COLO829 (cell line): ENCODE measurements around the gene NEGR1.

Experiments
- DNase-seq: peaks from one replicate; pipeline ENCODE4 v3.0.0; 2012; ENCODE audit warnings: low spot score

NEGR1 gene

DNA sequence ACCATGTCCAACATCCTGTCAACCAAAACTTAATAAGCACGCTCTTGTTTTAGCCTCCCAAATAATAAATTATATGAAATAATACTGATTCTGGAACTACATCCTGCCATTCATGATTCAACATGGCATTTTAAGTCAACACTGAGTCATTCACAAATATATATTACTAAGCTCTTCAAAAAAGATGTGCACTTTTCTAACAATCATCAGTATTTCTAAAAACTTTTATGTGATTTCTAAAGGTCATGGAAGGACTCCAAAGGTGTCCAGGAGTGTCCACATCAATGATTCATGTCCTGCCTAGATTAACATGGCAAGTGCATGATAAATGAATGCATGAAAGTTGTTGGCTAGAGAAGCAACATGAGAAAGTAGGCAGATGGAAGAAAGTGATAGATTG is 51.6 kb downstream of the NEGR1 start:
- peak; percentile 8 for DNase-seq

DNA sequence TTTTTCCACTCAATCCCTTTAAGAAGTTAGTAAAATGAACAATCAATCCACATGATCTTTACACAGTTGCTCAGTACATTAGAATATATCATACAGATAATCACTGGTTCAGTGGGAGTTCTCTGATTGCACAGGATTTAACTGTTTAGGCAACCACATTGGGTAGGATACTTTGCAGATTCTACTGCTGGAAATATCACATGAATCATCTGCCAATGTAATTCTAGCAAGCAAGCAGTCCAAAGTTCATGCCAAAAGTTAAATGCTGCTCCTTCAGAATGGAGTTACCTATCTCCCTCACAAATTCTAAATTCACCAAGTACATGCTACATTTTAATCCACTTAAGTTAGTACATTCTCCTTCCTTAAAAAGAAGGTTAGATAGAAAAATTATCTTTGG is 52.4 kb downstream of the NEGR1 start:
- no peak for DNase-seq

DNA sequence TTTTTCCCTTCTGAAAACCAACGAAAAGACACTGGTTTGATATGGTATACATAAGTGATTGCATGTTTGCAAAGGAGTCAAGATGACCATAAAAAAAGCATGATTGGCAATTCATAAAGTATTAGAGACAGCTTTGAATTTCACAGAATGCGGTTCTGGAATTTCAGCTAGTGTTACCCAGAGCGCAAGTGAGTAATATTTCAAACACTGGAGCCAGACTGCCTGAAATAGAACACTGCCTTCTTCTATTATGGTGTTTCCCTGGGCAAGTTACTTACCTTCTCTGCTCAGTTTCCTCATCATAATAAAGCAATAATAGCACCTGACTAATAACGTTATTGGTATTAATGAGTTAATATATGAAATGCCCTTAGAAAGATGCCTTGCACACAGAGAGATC is 54.7 kb downstream of the NEGR1 start:
- DNase-seq, result no peak

DNA sequence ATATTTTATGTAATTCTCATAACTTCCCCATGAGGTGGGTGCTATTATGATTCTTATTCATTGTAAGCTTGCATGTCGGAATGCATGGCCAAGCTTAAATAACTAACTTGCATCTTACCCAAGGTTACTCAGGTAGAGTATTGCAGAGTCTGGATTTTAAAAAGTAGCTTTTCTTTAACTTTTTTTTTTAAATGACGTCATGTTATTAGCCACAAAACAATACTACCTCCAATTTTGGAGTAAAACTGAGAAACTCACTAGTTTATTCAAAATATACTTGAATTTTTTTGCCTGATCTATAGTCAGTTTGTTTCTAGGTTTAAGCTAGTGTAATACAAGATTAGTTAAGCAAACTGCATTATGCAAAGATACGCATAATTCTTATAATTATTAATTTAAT is 57.8 kb downstream of the NEGR1 start:
- no peak for DNase-seq

DNA sequence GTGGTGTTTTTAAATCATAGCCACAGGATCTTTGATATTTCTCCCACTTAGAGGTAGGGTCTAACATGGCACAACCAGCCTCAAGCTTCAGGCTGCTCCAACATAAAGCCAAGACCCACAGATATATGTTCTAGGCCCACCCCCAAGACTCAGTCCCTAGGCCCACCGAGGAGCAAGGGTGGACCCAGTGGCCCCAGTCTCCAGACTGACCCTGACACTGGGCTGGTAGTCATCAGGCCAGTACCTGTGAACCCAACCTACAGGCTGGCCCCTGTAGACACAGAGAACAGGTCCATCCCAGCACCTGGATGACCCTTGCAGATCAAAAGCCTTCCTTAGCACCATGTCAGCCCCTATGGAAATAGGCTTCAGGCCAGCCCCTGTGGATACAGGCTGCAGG is 60.5 kb downstream of the NEGR1 start:
- no peak for DNase-seq

DNA sequence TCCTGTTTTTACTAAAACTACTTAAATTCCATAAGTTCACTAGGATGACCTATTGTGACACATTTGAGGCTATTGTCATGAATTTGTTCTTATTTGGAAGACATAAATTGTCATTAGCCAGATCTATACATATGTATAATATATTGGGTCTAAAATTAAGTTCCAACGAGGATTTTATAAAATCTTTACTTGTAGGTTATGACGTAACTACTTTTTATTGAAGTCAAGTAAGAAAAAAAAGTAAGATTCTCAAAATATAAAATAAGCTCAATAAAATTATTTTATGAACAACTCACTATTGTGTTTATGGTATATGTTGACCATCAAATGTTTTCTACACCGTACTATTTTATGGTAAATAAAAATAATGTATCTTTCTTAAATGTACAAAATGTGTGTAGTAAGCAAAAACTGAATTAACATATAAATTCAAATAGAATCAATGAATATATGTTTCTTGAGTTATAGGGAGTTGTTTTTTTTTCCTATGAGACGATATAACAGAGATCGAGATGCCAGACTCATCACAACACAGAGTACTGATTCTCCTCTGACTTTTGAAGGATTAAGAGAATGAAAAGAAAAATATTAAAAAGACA is 64.1 kb downstream of the NEGR1 start:
- no peak for DNase-seq

DNA sequence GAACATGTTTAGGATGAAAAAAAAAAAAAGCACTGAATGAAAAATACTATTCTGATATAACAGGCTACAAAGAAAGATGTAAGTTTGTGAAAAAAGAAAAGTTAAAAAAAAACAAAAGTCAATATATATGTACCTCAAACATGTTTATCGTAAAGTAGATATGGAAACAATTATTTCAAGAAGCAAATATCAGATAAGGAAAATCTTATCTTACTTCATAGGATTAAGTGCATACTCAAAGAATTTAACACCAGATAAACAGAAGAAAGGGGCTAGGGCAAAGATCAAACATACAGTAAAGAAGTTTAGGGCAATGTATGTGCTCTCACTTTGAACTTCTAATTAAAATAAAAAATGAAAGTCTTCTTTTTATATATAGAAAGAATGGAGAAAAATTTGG is 75.3 kb downstream of the NEGR1 start:
- DNase-seq, result no peak

DNA sequence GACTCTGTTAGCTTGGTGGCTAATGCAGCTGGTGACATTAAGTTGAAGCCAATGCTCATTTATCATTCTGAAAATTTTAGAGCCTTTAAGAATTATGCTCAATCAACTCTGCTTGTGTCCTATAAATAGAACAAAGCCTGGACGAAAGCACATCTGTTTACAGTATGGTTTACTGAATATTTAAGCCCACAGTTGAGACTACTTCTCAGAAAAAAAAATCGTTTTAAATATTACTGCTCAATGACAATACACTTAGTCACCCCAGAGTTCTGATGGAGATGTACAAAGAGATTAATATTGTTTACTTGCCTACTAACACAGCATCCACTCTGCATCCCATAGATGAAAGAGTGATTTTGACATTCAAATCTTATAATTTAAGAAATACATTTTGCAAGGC is 79.6 kb downstream of the NEGR1 start:
- DNase-seq, result no peak

DNA sequence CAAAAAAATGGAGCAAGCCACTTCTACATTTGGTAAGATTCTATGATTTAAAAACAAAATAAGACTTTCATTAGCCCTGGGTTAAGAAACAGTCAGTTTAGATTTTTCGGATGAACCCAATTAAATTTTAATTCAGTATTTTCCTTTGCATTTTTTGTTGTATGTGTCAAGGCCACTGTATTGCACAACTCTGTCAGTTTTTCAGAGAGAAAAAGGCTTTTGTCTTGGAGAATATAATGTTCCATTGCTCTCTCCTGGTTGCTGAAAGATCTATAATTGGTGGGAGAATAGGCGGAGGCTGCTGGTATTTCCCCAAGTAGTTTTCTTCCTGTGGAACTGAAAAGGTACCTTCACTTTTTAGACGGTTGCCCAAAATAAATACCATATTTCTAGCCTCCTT is 84.6 kb downstream of the NEGR1 start:
- DNase-seq, result no peak

DNA sequence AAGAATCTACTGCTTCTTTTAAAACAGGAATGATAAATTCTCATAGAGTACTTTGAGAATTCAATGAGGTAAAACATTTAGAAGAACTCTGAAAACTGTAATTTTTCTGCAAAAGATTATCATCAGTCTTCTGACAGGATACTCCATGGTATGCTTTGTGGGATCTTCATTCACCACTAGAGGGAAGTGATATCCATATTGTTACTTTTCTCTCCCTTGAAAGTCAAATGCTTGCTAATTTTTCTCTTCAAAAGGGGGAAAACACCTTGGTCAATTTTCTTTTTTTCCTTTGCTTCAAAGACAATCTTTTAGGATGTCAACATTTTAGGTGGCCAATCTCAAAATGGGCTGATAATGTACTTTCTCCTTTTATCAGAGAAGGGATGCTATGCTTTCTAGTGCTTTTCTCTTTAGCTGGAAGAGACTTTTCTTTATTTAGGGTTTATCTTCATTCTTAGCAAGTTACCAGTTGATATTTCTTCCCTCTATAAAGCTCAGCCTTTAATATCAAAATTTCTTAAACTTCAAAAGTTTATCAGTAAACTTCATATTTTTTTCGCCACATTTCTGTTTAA is 95.5 kb downstream of the NEGR1 start:
- DNase-seq, result peak; percentile 8

DNA sequence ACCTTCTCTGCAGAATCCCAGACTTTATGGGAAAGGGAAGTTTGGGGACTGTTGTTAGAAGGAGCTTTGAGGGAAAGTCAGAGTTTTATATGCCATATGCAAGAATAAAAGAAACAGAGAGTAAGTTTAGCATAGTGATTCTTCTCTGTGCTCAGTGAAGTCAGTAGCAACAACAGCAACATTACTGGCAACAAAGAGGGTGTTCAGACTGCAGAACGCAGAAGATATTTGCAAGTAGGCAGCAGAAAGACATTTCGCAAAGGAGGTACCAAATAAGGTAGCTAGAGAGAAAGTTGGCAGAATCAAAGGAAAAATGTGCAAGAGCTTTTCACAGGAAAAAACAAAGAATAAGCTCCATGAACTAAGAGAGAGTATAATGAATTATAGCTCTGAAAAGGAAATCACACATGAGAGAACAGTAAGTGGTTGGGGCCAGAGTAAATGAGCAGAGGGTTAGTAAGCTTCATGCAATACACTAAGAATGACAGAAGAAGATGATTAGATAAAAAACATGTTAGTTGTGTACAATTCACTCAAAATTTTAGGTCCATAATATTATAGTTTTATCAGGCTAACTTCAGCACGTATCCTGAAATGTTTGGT is 98.1 kb downstream of the NEGR1 start:
- DNase-seq, result no peak

DNA sequence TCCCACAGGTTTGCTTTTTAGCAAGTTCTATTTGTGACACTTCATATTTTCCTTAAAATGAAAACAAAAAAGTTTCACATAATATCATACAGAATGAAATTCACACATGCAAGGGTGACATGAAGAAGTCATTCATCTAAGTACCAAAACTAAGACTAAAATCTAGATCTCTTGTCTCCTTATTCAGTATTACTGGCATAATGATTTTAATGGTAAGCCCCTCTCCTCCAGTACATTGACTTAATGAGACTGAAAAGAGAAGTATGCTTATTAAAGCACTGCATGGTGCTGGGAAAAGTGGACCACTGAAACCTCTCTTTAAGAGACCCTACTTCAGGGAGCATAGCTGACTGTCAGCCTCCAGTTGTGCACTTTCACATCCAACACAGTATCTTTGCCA is 99.5 kb downstream of the NEGR1 start:
- DNase-seq, result no peak

DNA sequence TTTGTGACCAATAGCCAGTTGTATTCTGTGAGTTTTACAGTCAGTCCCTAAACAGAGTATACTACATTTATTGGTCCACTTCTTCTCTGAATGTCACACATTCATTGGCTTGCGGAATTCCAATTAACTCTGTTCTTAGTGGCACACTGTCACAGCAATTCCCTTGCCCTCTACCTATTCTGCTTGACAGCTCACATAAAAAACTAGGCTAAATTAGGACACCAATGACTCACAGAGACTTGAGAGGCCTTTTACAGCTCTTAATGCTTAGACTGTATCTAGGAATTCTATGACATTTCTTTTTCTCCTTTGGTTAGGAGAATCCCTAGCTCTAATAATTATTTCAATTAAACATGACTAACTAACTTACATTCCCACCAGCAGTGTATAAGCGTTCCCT is 104.1 kb downstream of the NEGR1 start:
- peak; percentile 8 for DNase-seq

DNA sequence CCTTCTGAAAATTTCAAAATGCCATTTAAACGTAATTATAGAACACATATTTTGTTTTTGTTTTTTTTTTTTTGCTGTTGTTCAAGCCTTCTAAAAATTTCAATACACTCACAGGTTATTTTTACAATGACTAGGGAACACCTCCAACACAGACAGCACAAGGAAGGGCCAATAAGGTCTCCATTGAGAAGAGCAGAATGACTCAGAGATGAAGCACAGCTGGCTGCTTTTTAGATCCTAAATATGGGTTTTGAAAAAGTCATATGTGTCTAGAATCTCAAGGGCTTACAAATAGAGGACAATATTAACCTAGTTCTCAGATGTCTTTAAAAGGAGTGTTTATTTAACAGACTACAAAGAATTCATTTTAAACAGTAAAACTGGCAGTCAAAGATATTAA is 104.6 kb downstream of the NEGR1 start:
- peak; percentile 58 for DNase-seq

DNA sequence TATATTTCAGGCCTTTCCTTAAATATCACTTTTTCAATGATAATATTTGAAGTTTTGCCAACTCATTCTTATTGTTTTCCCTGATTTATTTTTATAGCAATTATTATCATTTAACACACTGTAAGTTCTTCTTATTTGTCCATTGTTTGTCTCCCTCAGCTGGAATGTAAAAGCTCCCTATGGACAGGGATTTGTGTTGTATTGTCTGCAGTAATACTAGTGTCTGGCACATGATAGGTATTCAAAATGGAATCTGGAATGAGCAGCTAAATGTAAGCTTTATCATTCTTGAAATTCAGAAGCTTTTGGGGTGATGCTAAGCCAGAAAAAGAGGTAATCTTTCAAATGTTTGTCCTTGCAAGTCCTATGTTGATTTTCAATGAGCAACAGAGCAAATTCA is 112.1 kb downstream of the NEGR1 start:
- DNase-seq, result no peak

DNA sequence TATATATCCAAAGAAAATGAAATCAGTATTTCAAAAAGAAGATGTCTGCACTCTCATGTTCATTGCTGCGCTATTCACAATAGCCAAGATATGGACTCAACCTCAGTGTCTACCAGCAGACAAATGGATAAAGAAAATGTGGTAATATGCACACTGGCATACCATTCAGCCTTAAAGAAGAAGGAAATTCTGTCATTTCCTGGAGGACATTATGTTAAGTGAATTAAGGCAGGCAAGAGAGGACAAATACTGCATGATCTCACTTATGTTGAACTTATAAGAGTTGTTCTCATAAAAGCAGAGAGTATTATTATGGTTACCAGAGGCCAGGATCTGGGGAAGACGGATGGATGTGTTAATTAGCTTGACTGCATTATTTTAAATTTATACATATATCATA is 115.9 kb downstream of the NEGR1 start:
- DNase-seq, result no peak

DNA sequence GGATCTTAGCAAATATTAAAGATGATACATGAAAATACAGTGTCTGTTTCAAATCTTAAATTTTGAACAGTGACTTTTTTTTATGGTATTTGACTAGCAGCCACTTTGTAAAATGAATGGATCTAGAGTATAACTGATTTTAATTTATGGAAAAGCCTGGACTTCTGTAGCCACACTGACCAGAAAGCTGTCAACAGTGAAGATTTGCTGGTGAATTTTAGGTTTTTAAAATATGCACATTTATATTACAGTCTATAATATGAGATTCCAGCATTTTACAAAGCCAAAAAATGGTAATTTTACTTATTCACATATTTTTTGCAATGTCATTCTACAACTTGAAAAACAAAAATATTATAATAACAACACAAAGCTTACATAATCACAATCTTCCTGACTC is 131.8 kb downstream of the NEGR1 start:
- DNase-seq, result no peak

DNA sequence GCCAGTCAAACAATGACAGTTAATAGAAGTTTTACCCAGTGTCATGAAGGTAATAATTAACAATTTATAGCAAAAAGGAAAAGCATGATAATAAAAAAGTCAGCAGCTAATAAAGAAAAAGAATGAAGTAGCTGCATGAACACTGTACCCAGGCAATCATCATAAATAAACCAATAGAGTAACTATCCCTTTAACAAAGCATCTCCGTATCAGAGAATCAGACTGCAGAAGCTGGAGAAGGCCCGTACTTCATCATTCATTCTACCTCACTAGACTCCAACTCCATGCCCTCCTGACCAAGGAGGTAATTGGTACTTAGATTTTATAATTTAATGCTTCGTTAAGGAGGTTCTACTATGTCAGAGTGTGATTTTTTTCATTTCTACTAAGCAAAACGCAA is 140.5 kb downstream of the NEGR1 start:
- DNase-seq, result no peak

DNA sequence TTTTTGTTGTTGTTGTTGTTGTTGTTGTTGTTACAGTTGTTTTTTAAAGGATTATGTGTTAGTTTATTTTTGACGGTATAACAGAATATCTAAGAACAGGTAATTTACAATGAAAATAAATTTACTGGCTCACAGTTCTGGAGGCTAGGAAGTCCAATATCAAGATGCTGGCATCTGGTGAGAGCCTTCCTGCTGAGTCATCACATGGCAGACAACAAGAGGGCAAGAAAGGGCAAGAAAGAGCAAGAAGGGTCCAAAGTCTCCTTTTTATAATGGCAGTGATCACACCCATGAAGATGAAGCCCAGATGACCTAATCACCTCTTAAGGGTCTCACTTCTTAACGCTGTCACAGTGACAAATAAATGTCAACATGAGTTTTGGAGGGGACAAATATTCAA is 142.1 kb downstream of the NEGR1 start:
- no peak for DNase-seq

DNA sequence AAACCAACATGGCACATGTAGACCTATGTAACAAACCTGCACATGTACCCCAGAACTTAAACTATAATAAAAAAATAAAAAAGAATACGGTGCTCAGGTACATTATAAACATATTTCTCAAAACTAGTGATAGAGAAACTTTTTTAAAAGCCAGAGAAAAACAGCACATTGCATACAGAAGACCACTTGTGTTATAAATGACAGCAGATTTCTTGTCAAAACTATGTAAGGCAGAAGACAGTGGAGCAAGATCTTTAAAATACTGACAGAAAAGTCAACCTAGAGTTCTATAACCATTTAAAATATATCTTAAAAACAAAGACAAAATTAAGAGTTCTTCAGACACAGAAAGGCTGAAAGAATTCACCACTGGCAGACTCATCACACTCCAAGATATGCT is 144.7 kb downstream of the NEGR1 start:
- no peak for DNase-seq

DNA sequence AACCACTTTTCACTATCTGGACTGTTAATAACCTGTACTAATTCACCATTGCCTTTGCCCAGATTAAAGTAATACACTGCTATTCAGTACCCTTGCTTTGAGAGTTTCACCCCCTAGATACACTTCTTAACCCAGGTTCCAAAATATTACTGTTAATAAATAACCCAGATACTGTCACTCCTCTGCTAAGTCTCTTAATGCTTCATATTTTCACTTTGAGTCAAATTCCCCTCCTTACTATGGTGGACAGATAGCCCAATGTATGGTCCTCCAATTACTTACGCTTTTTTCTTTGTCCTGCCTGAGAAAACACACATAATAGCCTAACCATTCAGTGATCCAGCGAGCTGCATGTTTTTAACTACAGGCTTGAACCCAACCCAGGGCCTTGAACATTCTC is 152.5 kb downstream of the NEGR1 start:
- DNase-seq, result no peak

DNA sequence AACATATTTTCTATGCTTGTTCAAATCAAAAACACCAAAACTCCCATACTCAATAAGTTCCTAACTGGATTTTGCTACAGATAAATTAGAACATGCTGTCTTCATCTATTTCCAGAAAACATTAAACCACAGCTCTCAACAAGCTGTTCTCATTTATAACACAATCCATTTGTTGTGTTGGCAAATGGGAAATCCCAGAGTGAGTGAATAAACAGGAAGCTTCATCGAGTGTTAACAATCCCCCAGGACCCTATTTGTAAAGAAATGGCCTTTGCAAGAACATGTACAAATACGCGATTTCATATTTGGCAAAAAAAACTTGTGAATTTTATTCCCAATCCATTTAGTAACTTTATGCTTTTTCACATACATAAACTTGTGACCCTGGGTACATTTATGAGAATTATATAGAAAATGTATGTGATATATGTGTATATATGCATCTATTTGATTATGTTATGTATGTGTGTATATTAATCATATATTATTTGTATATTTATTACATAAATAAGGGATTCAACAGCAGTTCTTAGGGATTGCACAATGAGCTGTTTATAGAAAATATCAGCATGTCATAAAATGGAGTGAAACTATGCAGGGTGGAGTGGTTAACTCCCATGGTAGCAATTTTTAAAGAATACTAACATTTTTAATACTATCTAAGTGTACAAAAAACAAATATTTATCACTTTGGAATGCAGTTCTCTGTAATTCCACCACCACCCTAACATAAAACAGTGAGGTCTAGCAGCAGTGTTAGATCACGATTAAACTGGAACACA is 160.0 kb downstream of the NEGR1 start:
- no peak for DNase-seq

DNA sequence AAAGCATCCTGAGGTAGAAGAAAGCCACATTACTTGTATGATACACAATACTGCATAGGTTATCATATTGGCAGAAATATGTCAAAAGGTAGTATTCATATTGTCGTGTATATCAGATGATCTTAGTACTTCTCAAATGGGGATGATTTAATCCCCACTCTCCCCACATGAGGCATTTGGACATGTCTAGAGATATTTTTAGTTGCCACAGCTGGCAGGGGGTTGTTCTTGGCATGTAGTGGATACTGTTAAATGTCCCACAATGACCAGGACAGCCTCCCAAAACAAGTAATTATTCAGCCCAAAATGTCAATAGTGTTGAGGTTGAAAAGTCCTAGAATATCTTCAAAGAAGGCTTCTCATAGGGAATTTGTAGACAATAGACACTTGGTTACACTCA is 162.8 kb downstream of the NEGR1 start:
- DNase-seq, result no peak
